Stimulated activated CD4-positive, alpha-beta T cell treated with anti-CD3 and anti-CD28 coated beads, Interleukin-2, amount 100 ng/mL, for 24 hours (primary cell): Measurements from ENCODE around the gene SLC26A1.

Experiments used
- DNase-seq, 2 donors: peaks; one replicate each; pipeline ENCODE4 v3.0.0-alpha.2; 2020

SLC26A1 gene, protein sequence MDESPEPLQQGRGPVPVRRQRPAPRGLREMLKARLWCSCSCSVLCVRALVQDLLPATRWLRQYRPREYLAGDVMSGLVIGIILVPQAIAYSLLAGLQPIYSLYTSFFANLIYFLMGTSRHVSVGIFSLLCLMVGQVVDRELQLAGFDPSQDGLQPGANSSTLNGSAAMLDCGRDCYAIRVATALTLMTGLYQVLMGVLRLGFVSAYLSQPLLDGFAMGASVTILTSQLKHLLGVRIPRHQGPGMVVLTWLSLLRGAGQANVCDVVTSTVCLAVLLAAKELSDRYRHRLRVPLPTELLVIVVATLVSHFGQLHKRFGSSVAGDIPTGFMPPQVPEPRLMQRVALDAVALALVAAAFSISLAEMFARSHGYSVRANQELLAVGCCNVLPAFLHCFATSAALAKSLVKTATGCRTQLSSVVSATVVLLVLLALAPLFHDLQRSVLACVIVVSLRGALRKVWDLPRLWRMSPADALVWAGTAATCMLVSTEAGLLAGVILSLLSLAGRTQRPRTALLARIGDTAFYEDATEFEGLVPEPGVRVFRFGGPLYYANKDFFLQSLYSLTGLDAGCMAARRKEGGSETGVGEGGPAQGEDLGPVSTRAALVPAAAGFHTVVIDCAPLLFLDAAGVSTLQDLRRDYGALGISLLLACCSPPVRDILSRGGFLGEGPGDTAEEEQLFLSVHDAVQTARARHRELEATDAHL

DNA sequence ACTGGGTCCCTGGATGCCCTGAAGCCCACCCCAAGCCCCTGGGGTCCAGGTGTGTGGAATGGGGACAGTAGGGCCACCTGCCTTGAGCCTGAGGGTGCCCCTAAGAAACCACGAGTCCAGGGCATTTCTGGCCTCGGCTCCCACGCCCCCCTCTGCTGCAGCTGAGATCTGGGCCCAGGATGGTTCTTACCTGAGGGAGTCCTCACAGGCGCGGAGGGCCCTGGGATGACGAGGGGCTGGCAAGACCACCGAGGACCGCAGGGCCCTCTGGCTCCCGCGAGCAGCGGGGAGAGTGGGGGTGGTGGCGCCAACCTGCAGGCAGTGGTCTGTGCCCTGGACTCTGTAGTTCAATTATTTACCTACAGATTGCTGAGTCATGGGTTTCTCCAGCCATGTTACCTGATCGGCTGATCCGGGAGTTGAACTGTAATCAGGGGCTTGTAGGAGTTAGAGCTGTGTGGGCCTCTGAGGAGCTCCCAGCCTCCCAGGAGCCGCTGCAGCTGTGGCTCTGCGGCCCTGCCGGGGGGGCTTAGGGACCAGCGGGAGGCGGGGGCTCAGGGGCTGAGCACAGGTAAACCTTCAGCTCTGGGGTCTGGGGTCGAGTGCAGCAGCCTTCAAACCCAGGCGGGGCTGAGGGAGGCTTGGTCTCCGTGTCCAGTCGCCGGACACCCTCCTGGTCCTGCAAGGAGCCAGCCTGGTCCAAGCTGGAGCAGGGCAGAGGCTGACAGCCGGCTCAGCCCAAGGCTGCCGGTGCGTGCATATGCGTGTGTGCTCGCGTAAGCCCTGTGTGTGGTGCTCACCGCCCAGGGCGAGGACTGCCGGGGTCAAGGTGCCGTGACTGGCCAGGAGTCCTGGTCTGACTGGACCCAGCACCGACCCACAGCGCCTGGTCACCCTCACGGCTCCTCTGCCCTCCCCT is at the start of gene SLC26A1:
TSS of gene SLC26A1 (minus strand) at position 294 of the 919 bp plus-strand sequence. CDS start 1,701 bp downstream, outside the sequence.
- no peak for DNase-seq

DNA sequence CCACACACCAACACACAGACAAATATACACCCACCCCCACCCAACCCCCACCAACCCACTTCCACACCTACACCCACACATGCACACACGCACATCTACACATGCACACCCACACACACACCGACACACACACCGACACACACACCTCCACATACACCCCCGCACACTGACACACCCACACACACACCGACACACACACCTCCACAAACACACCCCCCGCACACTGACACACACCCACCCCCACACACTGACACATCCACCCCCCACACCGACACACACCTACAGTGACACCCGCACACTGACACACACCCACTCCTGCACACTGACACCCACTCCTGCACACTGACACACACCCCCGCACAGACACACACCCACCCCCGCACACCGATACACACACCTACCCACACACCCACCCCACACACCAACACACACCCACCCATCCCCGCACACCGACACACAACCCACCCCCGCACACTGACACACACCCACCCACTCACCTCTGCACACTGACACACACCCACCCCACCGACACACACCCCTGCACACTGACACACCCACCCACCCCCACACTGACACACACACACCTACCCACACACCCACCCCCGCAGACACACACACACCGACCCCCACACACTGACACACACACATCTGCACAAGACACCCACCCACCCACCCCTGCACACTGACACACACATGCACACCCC is 49.3 kb upstream of the SLC26A1 start:
- no peak for DNase-seq

DNA sequence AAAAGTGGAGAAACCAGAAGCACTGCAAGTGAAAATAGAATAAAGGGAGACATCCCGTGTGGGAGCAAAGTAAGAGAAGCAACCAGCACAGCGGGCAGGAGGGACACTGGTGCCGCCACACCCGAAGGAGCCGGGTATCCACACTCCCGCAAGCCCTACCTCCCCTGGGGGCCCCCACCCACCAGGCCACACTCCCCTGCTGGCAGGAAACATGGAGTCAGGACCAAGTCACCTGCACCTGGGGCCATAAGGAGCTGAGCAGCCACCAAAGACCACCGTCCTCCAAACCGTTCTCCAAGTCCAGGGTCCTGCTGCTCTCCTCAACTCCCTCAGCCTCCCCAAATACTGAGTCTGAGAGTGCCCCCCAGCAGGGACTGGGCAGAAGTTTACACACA is 48.7 kb upstream of the SLC26A1 start:
- DNase-seq, result no peak

DNA sequence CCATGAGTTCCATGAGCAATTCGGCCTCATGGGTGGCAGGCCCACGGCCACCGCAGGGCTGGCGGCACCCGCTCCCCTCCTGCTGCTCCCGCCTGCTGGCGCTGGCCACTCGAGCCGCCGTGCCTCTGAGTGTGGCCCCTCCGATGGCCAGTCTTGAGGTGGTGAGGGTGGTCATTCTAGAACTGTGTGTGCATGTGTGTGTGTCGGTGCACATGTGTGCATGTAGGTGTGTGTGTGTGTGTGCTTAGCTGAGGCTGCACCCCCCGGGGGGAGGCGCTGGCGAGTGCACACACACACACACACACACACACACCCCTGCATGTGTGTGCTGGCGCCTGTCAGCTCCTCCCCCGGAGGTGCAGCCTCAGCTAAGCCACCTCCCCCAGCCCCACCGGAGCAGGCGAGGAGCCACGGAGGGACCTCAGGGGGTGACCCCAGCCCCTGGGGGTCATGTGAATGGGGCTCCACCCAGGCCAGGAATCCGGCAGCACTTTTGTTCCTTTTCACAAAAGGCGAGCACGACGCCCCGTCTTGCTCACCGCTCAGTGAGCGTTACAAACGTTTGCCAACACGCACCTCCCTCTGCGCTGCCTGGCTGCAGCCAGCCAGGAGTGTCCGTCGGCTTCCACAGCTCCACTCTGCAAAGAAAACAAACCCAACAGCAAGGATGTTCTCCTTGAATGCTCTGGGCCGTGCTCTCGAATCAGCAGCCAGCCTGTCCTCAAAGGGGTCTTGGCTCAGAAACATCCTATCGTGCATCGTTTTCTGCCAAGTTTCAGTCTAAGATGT is 48.1 kb upstream of the SLC26A1 start:
- DNase-seq, result no peak

DNA sequence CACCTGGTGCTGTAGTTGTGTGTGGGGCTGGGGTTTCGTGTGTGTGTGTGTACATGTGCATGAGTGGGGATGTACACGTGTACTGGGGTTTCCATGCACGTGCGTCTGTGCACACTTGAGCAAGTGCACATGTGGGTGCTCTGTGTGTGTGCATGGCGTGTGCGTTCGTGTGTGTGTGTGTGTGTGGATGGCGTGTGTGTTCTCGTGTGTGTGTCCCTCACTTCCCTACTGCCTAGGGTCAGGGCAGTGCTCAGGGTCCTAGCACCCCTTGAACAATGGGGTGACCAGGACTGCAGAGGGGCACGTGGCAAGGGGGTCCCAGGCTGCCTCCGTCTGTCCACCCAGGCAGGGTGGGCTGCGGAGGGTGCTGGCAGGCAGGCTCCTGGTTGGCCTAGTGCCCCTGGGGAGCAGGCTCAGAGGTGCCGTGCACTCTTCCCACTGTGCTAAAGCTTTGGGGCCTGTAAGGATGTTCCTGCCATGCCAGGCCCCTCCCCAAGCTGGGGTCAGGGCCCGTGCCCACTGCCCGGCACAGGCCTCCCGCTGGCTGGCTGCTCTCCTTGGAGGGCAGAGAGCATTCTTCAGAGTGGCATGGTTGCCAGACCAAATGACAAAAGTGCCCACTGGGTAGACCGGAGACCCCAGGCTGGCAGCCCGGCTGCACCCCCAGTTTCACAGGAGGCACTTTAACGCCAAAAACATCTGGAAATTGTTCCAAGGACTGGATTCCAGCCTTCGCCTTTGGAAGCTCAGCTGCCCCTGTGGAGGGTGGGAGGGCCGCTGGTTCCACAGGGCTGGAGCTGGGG is 47.3 kb upstream of the SLC26A1 start:
- DNase-seq, result no peak

DNA sequence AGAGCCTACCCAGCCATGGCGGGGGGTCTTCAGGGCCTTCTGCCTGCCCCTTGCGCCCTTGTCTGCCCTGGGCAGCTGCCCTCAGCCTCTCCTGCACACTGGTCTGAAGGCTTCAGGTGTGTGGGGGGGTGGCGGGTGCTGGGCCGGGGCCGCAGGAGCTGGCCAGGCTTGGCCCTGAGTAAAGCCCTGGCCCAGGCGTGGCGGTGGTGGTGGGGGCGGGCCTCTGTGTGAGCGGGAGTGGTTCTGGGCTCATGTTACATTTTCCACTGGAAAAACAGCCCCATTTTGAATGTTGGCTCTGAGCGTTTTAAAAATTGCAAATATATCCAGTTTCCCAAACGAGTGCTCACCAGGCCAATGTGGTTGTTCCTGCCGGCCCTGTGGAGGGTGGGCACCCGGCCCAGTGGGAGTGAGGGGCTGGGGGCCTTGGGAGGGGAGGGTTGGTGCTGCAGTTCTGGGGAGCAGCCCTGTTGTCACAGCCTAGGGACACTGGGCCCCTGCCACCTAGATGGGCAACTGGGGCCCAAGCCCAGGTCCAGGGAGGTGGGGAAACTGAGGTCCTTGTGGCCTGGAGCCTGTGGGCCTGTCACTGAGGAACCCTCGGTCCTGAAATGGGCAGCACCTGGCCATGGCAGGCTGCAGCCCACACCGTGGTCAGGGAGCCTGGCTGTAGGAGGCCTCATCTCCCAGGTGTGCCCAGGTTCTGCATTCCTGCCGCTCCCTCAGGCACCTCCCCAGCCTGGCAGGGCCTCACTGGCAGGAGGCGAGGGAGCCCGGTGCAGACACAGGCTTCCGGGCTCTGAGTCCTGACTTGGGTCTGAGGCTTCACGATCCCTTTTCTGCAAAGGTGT is 46.5 kb upstream of the SLC26A1 start:
- DNase-seq, result no peak

DNA sequence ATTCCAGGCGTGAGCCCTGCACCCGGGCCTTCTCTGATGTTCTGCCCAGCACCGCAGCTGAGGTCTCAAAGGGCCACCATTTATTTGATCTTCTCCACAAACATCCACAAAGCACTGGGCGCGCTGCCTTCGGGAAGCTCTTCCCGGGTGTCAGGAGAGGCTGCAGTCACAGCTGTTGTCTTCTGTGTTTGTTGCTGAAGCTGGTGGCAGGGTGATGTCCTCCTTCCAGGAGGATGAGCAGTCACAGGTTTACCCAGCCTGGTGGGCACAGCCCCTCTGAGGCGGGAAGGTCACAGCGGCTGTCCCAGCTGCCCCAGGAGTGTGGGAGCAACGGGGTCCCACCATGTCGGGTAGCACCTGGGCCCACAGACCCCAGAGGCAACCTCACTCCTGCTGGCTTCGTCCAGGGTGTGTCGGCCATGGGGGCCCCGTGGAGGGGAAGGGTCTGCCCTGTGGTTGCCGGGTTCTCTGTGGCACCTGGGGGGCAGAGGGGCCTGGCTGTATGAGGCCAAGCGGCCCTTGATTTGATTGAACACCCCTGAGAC is 45.8 kb upstream of the SLC26A1 start:
- no peak for DNase-seq

DNA sequence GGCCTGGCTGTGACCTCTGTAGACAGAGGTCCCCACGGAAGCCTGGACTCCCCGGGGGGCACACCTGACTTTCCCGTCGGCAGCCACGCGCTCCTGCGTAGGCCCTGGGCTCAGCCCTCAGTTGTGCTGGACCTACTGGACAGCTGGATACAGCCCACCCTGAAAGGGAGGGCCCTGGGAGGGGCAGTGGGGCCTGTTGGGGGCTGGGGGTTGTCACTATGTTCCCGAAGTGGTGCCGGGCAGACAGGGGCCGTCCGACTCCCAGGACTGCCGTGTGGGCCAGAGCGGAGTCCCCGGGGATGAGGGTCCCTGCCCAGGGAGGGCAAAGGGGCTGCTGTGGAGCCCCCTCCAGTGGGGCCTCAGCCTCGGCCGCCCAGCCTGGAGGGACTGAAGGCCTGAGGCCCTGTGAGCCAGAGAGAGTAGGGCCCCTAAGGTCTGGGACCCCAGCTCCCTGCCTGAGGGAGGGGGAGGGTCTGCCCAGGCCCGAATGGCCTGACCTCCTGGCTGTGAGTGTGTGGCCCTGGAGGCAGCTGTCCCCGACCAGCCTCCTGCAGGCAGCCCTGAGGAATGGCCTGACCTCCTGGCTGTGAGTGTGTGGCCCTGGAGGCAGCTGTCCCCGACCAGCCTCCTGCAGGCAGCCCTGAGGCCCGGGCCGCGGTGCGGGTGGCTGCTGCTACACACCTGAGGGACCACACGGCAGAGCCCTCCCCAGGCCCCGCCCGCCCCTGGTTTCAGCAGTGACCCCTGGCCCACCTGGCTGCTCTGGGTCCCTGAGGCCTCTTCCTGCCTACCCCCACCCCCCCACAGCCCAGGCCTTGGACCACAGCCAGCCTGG is 44.0 kb upstream of the SLC26A1 start:
- DNase-seq, result no peak

DNA sequence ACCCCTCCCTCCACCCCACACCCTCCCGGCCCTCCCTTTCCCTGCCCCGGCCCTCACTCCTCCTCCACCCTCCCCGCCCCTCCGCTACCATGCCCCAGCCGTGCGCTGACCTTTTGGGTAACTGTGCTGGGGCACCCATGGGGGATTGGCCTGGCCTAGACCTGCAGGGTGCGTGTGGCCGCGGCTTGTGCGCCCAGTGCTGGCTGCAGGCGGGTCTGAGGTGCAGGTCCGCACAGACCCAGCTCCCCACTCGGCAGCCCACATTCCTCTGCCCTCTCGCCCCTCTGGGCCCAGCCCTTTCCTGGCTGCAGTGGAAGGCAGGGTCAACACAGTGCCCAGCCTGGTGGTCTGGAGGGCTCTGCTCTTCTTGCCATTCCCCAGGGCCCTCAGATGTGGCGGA is 42.9 kb upstream of the SLC26A1 start:
- no peak for DNase-seq

DNA sequence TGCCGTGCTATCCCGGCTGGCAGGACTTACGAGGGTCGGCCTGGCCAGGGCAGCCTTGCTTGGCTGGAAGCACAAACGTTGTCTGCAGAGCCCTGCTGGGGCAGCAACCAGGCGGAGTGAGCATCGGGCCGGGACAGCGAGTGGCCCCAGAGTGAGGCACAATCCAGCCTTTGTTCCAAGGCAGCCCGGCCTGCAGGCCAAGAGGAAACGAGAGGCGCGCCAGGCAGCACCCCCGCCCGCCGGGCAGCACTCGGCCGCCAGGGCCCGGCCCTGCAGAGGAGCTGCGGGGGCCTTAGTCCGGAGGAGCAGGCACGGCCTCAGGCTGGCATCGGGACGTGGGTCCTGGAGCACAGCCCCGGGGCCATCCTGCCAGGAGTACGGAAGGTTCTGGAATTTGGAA is 42.3 kb upstream of the SLC26A1 start:
- DNase-seq, result no peak

DNA sequence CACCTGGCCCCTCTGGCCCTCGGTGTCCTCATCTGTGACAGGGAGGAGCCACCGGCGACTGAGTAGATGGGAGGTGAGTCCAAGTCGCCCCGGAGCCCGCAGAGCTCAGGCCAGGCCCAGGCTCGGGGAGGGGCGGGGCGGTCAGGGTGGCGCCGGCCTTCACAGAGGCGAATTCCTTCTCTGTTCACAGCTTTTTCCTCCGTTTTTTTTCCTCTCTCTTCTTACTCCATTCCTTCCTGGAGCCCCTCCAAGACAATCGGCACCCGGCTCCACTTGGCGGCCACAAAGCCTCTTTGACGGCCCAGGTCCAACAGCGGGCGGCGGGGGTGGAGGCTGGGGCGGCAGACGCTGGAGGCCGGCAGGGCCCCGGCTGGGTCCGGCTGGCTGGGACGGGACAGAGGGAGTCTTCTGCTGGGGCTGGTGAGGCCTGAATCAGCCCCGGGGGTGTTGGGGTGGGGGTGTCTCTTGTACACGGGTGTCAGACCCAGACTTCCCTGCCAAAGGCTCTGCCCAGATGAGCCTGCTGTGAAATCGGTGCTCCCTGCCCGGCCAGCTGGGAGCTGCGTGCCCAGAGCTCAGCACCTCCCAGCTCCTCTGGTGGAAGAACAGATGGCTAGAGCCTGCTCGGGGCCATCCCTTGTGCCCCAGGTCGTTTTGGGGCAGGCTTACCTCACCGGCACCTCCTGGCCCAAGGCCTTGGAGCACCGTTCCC is 40.8 kb upstream of the SLC26A1 start:
- DNase-seq, result no peak

DNA sequence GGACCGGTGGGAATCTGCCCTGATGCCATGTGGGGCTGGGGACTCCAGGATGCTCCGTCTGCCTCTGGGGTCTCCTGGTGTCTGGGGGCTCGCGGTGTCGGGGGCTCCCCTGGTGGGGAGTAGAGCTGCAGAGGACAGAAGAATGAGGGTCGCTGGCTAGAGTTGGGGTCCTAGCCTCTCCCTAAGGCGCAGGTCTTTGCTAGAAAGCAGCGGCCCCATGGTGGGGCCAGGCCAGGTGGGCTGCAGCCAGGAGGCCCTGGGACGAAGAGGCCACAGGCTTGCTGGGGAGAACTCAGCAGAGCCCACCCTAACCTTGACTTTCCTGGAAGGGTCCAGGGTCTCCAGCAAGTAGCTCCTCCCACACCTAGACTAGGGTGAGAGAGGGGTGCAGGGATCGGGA is 39.7 kb upstream of the SLC26A1 start:
- DNase-seq, result no peak

DNA sequence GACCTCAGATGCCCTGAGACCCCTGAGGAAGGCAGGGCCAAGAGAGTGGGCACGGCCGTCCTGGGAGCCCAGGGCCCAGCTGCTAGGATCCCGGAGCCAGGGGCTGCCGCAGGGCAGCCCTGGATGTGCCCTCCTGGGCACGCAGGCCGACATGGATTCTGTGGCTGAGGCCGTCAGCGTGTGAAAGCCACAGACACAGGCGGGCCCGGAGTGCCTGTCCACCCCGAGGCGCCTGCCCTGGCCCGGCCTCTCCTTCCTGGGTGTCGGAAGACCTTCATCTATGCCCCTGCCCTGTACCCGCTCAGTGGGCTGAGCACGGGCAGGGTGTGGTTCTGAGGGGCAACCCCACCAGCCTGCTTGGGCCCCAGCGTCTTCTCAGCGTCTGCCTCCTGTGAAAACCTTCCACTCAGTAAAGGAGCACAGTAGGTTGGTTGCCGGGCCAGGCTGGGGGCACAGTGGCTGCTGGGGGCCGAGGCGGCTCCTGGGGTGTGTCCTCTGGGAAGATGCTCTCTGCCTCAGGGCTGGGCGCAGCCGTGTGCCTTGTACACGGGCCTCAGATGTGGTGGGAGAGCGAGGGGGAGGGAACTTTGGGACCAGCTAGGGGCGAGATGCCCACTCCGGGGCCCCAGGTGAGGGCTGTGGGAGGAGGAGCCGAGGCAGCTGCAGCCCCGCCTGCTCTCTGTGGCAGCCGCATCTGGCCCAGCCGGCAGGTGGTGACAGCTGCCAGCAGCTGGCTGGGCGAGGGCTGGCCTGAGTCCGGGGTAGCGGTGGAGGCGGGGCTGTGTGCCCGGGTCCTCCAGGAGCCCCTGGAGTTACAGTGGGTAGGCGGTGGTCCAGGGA is 39.0 kb upstream of the SLC26A1 start:
- no peak for DNase-seq

DNA sequence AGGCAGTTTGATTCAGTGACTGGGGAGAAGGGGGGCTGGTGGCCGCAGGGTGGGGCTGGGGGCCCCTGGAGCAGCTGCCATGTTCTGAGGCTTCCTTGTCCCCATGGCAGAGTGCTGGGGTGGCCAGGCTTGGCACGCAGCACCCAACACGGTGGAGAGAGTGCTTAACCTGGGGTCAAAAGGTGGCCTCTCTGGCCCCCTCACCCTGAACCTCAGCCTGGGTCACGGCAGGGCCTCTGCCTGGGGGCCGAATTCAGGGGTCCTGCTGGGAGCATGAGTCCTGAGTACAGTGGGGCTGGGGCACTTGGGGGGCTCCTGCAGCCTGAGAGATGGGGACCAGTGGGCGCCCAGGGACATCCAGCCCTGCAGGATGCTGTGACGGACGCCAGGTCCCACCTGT is 38.1 kb upstream of the SLC26A1 start:
- no peak for DNase-seq

DNA sequence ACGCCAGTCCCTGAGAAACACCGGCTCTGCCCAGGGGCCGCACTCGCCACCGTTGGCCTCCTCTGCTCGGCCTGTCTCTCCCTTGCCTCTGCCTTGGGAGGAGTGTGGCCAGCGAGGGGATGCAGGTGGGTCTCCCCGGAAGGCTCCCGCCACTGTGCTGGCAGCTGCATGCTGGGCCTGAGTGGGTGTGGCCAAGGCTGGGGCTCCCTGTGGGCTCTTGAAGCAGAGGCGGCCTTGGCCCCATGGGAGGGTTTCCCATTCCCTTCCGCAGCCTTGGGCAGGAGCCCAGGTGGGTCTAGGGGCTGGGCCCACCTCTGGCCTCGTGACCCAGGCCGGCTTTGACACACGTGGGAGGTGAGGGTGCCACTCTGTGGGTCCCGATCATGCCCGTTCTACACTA is 37.4 kb upstream of the SLC26A1 start:
- no peak for DNase-seq

DNA sequence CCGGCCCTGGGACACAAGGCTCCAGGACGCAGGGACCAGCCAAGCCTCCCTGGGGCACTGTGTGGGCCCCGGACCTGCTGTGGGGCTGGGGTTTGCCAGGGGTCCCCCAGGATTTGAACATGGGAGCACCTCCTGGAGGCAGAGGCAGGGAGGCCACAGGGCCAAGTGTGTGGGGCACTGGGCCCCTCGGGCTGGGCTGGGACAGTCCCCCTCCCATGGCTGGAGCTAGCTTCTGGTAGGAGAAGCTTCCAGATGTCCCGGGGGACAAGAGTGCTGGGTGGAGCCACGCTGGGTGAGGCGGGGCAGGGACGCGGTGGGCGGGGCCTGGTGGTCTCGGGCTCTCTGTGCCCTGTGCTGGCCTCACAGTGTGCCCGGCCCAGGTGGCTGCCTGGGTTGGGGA is 36.8 kb upstream of the SLC26A1 start:
- DNase-seq, result no peak

DNA sequence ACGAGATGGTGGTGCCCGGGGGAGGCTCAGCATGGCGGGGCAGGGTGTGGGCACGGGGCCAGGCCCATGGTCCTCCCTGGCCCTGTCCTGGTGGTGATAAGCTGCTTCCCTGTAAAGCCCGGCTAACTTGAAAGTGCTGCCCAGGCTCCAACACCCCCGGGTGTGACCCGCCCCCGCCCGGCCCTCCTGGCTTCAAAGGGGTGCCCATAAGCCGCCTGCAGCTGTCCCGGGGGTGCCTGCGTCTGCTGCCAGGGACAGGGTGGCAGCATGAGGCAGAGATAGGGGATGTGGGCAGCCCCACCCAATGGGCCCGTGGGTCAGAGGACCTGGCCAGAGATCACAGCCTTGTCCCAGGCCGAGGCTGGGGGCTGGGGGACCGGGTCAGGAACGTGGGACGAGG is 36.3 kb upstream of the SLC26A1 start:
- no peak for DNase-seq
